Neural progenitor cell (in vitro differentiated cells): ENCODE measurements around the gene SOCS2. TPM values are rescaled to one million over a fixed set of nuclear protein-coding genes. Genes with fewer than 3 reads are reported as not detected.

ENCODE experiments used
- DNase-seq: peaks from one replicate; pipeline ENCODE4 v3.0.0-alpha.2; 2016; ENCODE audit warnings: low spot score
- H2AFZ ChIP-seq: fragments of 200-600 bp; sonication (generic); replicated peaks from 2 replicates; pipeline ENCODE4 v1.6.1; 2016; ENCODE audit warnings: antibody characterized with exemption
- H3F3A ChIP-seq: fragments of 200-600 bp; sonication (generic); 2 replicates; pipeline ENCODE4 v1.6.1; 2016; ENCODE audit warnings: antibody characterized with exemption, low read depth
- H3K27ac ChIP-seq: fragments of 200-600 bp; sonication (generic); 2 replicates; pipeline ENCODE4 v1.5.1; 2016; ENCODE audit warnings: mild to moderate bottlenecking
- H3K27me3 ChIP-seq: fragments of 200-600 bp; sonication (generic); 2 replicates; pipeline ENCODE4 v1.6.1; 2016; ENCODE audit warnings: mild to moderate bottlenecking, moderate library complexity
- H3K36me3 ChIP-seq: fragments of 200-600 bp; sonication (generic); 2 replicates; pipeline ENCODE4 v1.5.1; 2016
- H3K4me1 ChIP-seq: fragments of 200-600 bp; sonication (generic); 2 replicates; pipeline ENCODE4 v1.6.1; 2016; ENCODE audit warnings: mixed run types
- H3K4me2 ChIP-seq: fragments of 200-600 bp; sonication (generic); 2 replicates; pipeline ENCODE4 v1.6.1; 2016
- H3K4me3 ChIP-seq: fragments of 200-600 bp; sonication (generic); 2 replicates; pipeline ENCODE4 v1.5.1; 2016
- H3K79me2 ChIP-seq: fragments of 200-600 bp; sonication (generic); 2 replicates; pipeline ENCODE4 v1.6.1; 2016; ENCODE audit warnings: low read depth
- H3K9ac ChIP-seq: fragments of 200-600 bp; sonication (generic); 2 replicates; pipeline ENCODE4 v1.6.1; 2016
- H3K9me3 ChIP-seq: fragments of 200-600 bp; sonication (generic); 2 replicates; pipeline ENCODE4 v1.5.1; 2016; ENCODE audit warnings: low read depth
- H4K20me1 ChIP-seq: fragments of 200-600 bp; sonication (generic); 2 replicates; pipeline ENCODE4 v1.6.1; 2016; ENCODE audit warnings: low read depth
- H3K27ac Mint-ChIP-seq: 3 replicates; pipeline ENCODE4 v1.8.0; 2021; ENCODE audit warnings: mixed read lengths
- H3K27me3 Mint-ChIP-seq: 2 replicates; pipeline ENCODE4 v1.8.0; 2022; ENCODE audit warnings: low read depth, mild to moderate bottlenecking, inconsistent platforms, moderate library complexity, mixed read lengths; ENCODE audit not compliant: insufficient read depth
- H3K36me3 Mint-ChIP-seq: 3 replicates; pipeline ENCODE4 v1.8.0; 2021; ENCODE audit warnings: mixed read lengths
- H3K4me1 Mint-ChIP-seq: 3 replicates; pipeline ENCODE4 v1.8.0; 2021; ENCODE audit warnings: mixed read lengths
- H3K4me3 Mint-ChIP-seq: 3 replicates; pipeline ENCODE4 v1.8.0; 2021; ENCODE audit warnings: mild to moderate bottlenecking, moderate library complexity, mixed read lengths
- H3K9me3 Mint-ChIP-seq: 3 replicates; pipeline ENCODE4 v1.8.0; 2020; ENCODE audit warnings: mixed read lengths
- CTCF ChIP-seq: fragments of 200-600 bp; sonication (generic); IDR thresholded peaks from 2 replicates; pipeline ENCODE4 v1.5.1; 2017; ENCODE audit warnings: antibody characterized with exemption, mild to moderate bottlenecking
- EZH2 ChIP-seq: fragments of 200-600 bp; sonication (generic); IDR thresholded peaks from 2 replicates; pipeline ENCODE4 v1.6.1; 2017; ENCODE audit warnings: antibody characterized with exemption, mild to moderate bottlenecking, moderate library complexity
- EZH2phosphoT487 ChIP-seq: fragments of 200-600 bp; sonication (generic); IDR thresholded peaks from 2 replicates; pipeline ENCODE4 v1.6.1; 2017; ENCODE audit warnings: antibody characterized with exemption
- total RNA-seq: library from RNA; depleted of rRNA; stranded (reverse); fragments of >200 nt; gene quantifications from 2 replicates; pipeline ENCODE4 v1.2.3, GENCODE V29; 2015; ENCODE audit warnings: low replicate concordance

Gene SOCS2
- total RNA-seq, 1 donor from 2014 or later, result 4.9 TPM

- Histone ChIP-seq H3K9ac (no peak overlapping the region), H3K27ac (no peak overlapping the region), H4K20me1 (no peaks in the 10 kb centered on the region), H3F3A (peaks cover 5% of the 10 kb centered on the region), H3K4me3 (no peak overlapping the region), H3K79me2 (no peaks in the 10 kb centered on the region), H3K9me3 (no peaks in the 10 kb centered on the region), H3K36me3 (no peaks in the 10 kb centered on the region), H3K27me3 (no peaks in the 10 kb centered on the region), H3K4me1 (peaks cover 21% of the 10 kb centered on the region), H3K4me2 (no peak overlapping the region), H2AFZ (peak overlapping the region; percentile 46)
- DNase-seq, result peak; percentile 26
- Mint-ChIP-seq H3K4me3 (no peak overlapping the region), H3K27me3 (no peaks in the 10 kb centered on the region), H3K4me1 (peaks cover 8% of the 10 kb centered on the region), H3K27ac (no peak overlapping the region), H3K36me3 (no peaks in the 10 kb centered on the region), H3K9me3 (no peaks in the 10 kb centered on the region)
- TF ChIP-seq EZH2phosphoT487 (no peak), CTCF (no peak), EZH2 (no peak)
Observed at GRCh38 chr12:93612776-93613175, 40.3 kb downstream of the SOCS2 start.

DNA sequence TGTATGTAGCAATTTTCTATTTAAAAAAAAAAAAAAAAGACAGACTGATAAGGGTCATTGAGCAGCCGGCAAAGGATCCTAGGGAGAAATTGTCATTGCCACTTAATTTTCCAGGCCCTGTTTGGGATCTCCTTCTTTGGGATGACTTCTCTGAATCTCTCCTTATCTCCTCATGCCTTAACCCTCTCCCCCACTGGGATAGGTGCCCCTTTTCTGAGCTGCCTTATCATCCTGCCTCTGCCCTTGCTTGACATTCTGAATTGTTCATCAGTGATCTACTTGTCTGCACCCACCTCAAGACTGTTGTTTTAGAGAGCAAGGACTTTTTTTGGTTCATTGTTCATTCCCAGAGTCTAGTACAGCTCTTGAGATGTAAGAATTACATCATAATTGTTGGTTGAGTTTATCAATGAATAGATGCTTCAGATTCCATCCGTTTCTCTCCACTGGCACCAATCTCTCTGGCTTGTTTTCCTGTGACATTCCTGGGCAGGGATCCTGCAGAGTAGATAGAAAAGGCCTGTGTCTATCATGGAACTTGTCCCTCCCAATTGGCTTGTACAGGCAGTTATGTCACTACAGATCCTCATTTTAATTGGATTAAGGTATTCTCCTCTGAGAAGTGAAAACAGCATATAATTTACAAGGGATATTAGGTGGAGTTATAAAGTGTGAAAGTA, 42.6 kb downstream of the SOCS2 start:
- DNase-seq, result peak; percentile 7
- no peaks in the 10 kb centered on the region for H3K27me3 ChIP-seq
- H3F3A ChIP-seq, result peaks cover 5% of the 10 kb centered on the region
- Mint-ChIP-seq H3K4me1 (peaks cover 8% of the 10 kb centered on the region), H3K27me3 (peaks cover 3% of the 10 kb centered on the region), H3K36me3 (no peaks in the 10 kb centered on the region), H3K27ac (peak overlapping the region; percentile 26), H3K9me3 (no peaks in the 10 kb centered on the region), H3K4me3 (no peak overlapping the region)
- no peaks in the 10 kb centered on the region for H3K36me3 ChIP-seq
- H3K4me3 ChIP-seq, result no peak overlapping the region
- H3K4me1 ChIP-seq, result peaks cover 21% of the 10 kb centered on the region
- no peaks in the 10 kb centered on the region for H3K79me2 ChIP-seq
- H3K9me3 ChIP-seq, result no peaks in the 10 kb centered on the region
- no peak overlapping the region for H2AFZ ChIP-seq
- TF ChIP-seq EZH2 (no peak), CTCF (no peak), EZH2phosphoT487 (no peak)
- H4K20me1 ChIP-seq, result no peaks in the 10 kb centered on the region
- H3K4me2 ChIP-seq, result no peak overlapping the region
- H3K9ac ChIP-seq, result no peak overlapping the region
- no peak overlapping the region for H3K27ac ChIP-seq

- Histone ChIP-seq H3K9ac (no peak overlapping the region), H3K4me2 (no peak overlapping the region), H2AFZ (peak overlapping the region; percentile 62), H3F3A (peaks cover 5% of the 10 kb centered on the region), H3K79me2 (no peaks in the 10 kb centered on the region), H4K20me1 (no peaks in the 10 kb centered on the region), H3K27me3 (no peaks in the 10 kb centered on the region), H3K4me3 (no peak overlapping the region), H3K27ac (no peak overlapping the region), H3K36me3 (no peaks in the 10 kb centered on the region), H3K9me3 (no peaks in the 10 kb centered on the region), H3K4me1 (peaks cover 21% of the 10 kb centered on the region)
- no peak overlapping the region for H3K27ac Mint-ChIP-seq
- no peak overlapping the region for H3K4me3 Mint-ChIP-seq
- no peaks in the 10 kb centered on the region for H3K9me3 Mint-ChIP-seq
- peaks cover 8% of the 10 kb centered on the region for H3K4me1 Mint-ChIP-seq
- H3K36me3 Mint-ChIP-seq, result no peaks in the 10 kb centered on the region
- no peak for TF ChIP-seq EZH2
- TF ChIP-seq EZH2phosphoT487, result no peak
- DNase-seq, result peak; percentile 65
- peaks cover 6% of the 10 kb centered on the region for H3K27me3 Mint-ChIP-seq
Observed at GRCh38 chr12:93616584-93617101, 44.2 kb downstream of the SOCS2 start.

DNA sequence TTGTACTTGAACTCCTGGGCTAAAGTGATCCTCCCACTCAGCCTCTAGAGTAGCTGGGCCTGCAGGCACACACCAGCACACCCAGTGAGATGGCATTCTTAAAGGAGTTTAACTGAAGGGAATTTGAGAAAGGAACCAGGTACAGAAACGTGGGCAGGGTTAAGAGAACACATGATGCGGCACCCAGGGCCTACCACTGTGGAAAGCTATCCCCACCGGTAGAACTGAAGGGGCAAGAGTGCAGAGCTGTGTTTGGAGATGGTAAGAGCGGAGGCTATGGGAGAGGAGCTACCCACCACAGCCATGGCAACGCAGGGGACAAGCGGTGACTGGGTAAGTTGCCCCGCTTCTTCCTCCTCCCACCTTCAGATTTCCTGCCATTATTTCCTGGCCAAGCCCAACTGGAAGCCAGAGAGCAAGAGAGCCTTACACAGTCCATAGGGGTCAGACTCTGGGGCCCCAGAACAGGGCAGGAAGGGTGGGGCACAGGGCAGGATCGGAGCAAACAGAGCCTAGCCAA, 46.5 kb downstream of the SOCS2 start:
- Histone ChIP-seq H3K79me2 (no peaks in the 10 kb centered on the region), H3K27me3 (no peaks in the 10 kb centered on the region), H3K4me3 (no peak overlapping the region), H4K20me1 (no peaks in the 10 kb centered on the region), H3K9ac (no peak overlapping the region), H3K36me3 (no peaks in the 10 kb centered on the region), H3K27ac (no peak overlapping the region), H3K4me2 (no peak overlapping the region), H2AFZ (no peak overlapping the region), H3F3A (no peaks in the 10 kb centered on the region), H3K9me3 (no peaks in the 10 kb centered on the region), H3K4me1 (peaks cover 12% of the 10 kb centered on the region)
- Mint-ChIP-seq H3K27me3 (peaks cover 6% of the 10 kb centered on the region), H3K27ac (no peak overlapping the region), H3K4me3 (no peak overlapping the region), H3K36me3 (no peaks in the 10 kb centered on the region), H3K4me1 (peaks cover 8% of the 10 kb centered on the region), H3K9me3 (no peaks in the 10 kb centered on the region)
- no peak for DNase-seq
- no peak for TF ChIP-seq EZH2phosphoT487
- no peak for TF ChIP-seq EZH2
- no peak for TF ChIP-seq CTCF
